Bronchial epithelial cell (primary cell): ENCODE measurements around the gene ANO10. TPM values are rescaled to one million over a fixed set of nuclear protein-coding genes. Genes with fewer than 3 reads are reported as not detected.
"Not testable (repeated sequence)": the region's sequence is repeated elsewhere in the genome, so short reads cannot be mapped to it uniquely, and the experiment has no call there.

ENCODE experiments used
- DNase-seq: peaks from one replicate; pipeline ENCODE4 v3.0.0-alpha.2; 2010; ENCODE audit warnings: low read depth
- FAIRE-seq: peaks from 2 replicates; lab custom pipeline; 2011; peaks lifted over from hg19 to GRCh38; lab: Jason Lieb, UNC
- H3K27me3 ChIP-seq: 2 replicates; pipeline ENCODE4 v1.5.1; 2011; ENCODE audit warnings: low read length; ENCODE audit not compliant: control insufficient read depth, insufficient read depth
- H3K36me3 ChIP-seq: 2 replicates; pipeline ENCODE4 v1.5.1; 2011; ENCODE audit warnings: low read length; ENCODE audit not compliant: control insufficient read depth, insufficient read depth
- H3K4me3 ChIP-seq: 2 replicates; pipeline ENCODE4 v1.5.1; 2011; ENCODE audit warnings: mild to moderate bottlenecking, low read depth, low read length, control low read depth
- total RNA-seq: library from RNA; depleted of rRNA; stranded (reverse); fragments of >200 nt; gene quantifications from 2 replicates; pipeline ENCODE4 v1.2.1, GENCODE V29; 2014
- TF ChIP-seq, protein P1 (sequence below): IDR thresholded peaks from 2 replicates; pipeline ENCODE4 v1.5.1; 2011; ENCODE audit warnings: mild to moderate bottlenecking, moderate library complexity, low read length, control low read depth, inconsistent platforms; ENCODE audit not compliant: insufficient read depth, severe bottlenecking

ANO10 gene
- total RNA-seq, 1 donor from 2014 or later = 25.8 TPM

DNA sequence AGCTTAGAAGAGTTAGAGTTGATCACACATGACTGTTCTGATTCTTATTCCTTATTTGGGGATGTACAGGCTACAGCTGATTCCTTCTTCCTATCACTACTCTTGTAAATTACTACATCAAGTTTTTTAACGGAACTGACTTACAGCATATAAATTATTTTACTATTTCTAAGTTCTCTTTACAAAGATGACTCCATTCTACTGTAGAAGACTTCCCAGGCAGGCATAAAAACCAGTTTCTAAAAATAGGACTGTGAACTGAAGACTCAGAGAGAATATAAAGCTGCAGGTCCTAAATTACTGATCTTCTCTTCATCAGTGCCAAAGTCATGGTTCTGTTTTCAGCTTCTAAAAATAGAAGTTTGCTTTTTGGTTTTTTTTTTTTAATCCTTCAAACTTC is 38.9 kb downstream of the ANO10 start:
- DNase-seq = no peak
- TF ChIP-seq, protein P1, sequence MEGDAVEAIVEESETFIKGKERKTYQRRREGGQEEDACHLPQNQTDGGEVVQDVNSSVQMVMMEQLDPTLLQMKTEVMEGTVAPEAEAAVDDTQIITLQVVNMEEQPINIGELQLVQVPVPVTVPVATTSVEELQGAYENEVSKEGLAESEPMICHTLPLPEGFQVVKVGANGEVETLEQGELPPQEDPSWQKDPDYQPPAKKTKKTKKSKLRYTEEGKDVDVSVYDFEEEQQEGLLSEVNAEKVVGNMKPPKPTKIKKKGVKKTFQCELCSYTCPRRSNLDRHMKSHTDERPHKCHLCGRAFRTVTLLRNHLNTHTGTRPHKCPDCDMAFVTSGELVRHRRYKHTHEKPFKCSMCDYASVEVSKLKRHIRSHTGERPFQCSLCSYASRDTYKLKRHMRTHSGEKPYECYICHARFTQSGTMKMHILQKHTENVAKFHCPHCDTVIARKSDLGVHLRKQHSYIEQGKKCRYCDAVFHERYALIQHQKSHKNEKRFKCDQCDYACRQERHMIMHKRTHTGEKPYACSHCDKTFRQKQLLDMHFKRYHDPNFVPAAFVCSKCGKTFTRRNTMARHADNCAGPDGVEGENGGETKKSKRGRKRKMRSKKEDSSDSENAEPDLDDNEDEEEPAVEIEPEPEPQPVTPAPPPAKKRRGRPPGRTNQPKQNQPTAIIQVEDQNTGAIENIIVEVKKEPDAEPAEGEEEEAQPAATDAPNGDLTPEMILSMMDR = no peak
- Histone ChIP-seq H3K4me3 (no peak overlapping the region), H3K36me3 (no peaks in the 10 kb centered on the region), H3K27me3 (no peaks in the 10 kb centered on the region)
- FAIRE-seq = no peak

DNA sequence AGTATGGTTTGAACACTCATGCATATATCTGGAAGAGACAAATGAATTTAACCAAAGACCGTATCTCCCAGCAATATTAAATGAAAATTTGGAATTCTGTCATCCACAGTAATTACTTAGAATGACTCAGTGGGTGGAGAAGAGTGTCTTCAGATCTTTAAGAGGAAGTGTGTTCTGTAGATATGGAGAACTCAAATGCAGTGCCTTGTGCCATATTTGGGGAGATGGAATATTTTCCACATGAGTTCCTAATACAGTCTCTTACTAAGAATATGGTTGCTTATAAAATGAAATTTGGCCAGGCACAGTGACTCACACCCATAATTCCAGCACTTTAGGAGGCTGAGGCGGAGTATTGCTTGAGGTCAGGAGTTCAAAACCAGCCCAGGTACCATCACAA is 40.5 kb downstream of the ANO10 start:
- DNase-seq (peak; percentile 18), FAIRE-seq (no peak)
- no peaks in the 10 kb centered on the region for H3K27me3 ChIP-seq
- peaks cover 3% of the 10 kb centered on the region for H3K36me3 ChIP-seq
- TF ChIP-seq, protein P1 = no peak
- H3K4me3 ChIP-seq = no peak overlapping the region

DNA sequence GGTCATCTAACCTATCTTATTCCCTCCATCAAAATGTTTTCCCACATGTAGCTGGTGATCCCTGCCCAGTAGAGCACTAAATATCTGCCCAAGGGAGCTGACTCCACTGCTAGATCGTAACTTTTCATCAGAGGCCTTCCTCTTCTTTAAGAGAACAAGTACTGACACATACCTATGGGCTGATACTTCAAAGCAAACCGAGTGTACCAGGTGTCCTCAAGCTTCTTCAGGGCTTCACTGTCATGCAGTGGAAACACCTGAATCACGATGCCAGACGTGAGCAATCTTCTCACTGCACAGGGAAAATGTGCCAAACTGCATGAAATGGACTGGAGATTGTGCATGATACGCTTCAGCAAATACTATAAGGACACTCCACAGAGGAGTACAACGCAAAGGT is 41.6 kb downstream of the ANO10 start:
- TF ChIP-seq, protein P1 = no peak
- no peak for FAIRE-seq
- Histone ChIP-seq H3K4me3 (no peak overlapping the region), H3K27me3 (no peaks in the 10 kb centered on the region), H3K36me3 (peaks cover 3% of the 10 kb centered on the region)
- peak; percentile 70 for DNase-seq

DNA sequence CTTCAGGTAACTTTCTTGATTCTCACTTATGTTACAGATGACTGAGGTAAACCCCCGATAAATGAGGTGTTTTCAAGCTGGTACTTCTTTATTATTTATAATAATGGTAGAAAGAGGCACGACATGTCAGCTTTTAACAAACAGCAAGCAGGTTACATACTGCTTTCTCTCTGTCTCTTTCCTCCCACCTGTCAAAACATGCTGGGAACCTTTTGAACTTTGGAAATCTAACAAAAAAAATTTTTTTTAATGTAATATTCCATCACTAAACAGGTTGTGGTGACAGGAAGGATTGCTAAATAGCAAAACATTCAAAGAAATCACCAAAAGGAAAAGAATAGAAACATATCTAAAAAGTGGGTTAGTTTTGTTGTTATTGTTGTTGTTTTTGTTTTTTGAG is 48.2 kb downstream of the ANO10 start:
- DNase-seq = no peak
- H3K4me3 ChIP-seq = no peak overlapping the region
- no peaks in the 10 kb centered on the region for H3K27me3 ChIP-seq
- FAIRE-seq = no peak
- H3K36me3 ChIP-seq = peaks cover 3% of the 10 kb centered on the region
- TF ChIP-seq, protein P1 = no peak

DNA sequence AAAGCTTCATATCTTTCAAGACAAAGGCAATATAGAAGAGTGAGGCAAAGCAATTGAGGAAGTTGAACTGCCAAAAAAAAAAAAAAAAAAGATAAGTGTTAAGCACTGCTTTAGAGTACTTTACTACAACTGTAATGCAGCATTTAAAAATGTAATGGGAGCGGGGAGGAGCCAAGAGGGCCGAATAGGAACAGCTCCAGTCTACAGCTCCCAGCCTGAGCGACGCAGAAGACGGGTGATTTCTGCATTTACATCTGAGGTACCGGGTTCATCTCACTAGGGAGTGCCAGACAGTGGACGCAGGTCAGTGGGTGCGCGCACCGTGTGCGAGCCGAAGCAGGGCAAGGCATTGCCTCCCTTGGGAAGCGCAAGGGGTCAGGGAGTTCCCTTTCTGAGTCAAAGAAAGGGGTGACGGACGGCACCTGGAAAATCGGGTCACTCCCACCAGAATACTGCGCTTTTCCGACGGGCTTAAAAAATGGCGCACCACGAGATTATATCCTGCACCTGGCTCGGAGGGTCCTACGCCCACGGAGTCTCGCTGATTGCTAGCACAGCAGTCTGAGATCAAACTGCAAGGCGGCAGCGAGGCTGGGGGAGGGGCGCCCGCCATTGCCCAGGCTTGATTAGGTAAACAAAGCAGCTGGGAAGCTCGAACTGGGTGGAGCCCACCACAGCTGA is 56.0 kb downstream of the ANO10 start:
- not testable (repeated sequence) for DNase-seq, FAIRE-seq

DNA sequence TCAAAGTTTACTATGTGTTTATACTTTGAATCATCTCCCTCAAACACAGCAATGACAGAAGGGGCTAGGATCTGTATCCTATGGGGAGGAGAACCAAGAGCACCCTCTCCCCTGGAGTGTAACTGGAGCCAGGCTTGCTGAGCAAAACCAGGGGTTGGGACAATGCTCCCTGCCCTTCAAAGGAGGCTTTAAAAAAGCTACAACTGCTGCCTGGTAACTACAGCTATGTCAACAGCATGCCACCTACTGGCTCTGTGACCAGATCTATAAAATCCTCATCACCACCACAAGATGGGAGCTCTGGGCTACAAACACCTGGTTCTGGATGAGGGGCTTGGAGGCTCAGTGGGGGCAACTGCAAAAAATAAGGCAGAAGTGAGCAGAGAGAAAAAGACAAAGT is 61.9 kb downstream of the ANO10 start:
- no peak overlapping the region for H3K4me3 ChIP-seq
- no peak for DNase-seq
- no peaks in the 10 kb centered on the region for H3K27me3 ChIP-seq
- peak; percentile 32 for FAIRE-seq
- H3K36me3 ChIP-seq = peaks cover 3% of the 10 kb centered on the region
- TF ChIP-seq, protein P1 = no peak

More for the DNA sequence above, 56.0 kb downstream of the ANO10 start:
- not testable (repeated sequence) for H3K4me3 ChIP-seq, H3K36me3 ChIP-seq, H3K27me3 ChIP-seq
